Activated CD4-positive, CD25-positive, alpha-beta regulatory T cell treated with anti-CD3 and anti-CD28 coated beads, Interleukin-2, amount 50 U/mL, for 16 hours (primary cell): ENCODE measurements around the gene FOXO3.

Experiments
- DNase-seq: peaks from one replicate; pipeline ENCODE4 v3.0.0-alpha.2; 2020; ENCODE audit warnings: low read depth, low spot score

FOXO3 gene

GRCh38 chr6:108711071-108711470 lies 150.4 kb downstream of the FOXO3 start:
- no peak for DNase-seq

GRCh38 chr6:108711826-108712225 lies 151.1 kb downstream of the FOXO3 start:
- DNase-seq: no peak

- no peak for DNase-seq
Observed at GRCh38 chr6:108712946-108713345, 152.2 kb downstream of the FOXO3 start.

- DNase-seq: no peak
Observed at GRCh38 chr6:108714101-108714765, 153.5 kb downstream of the FOXO3 start.

- no peak for DNase-seq
Observed at GRCh38 chr6:108714766-108715414, 154.2 kb downstream of the FOXO3 start.

- DNase-seq: no peak
Observed at GRCh38 chr6:108715832-108716231, 155.1 kb downstream of the FOXO3 start.

GRCh38 chr6:108716801-108717791 lies 156.4 kb downstream of the FOXO3 start:
- no peak for DNase-seq

GRCh38 chr6:108719477-108719876 lies 158.8 kb downstream of the FOXO3 start:
- DNase-seq: no peak

GRCh38 chr6:108720827-108721226 lies 160.1 kb downstream of the FOXO3 start:
- DNase-seq: no peak

- DNase-seq: no peak
Observed at GRCh38 chr6:108721286-108721685, 160.6 kb downstream of the FOXO3 start.

- DNase-seq: no peak
Observed at GRCh38 chr6:108723594-108723993, 162.9 kb downstream of the FOXO3 start.

GRCh38 chr6:108726726-108727339 lies 166.1 kb downstream of the FOXO3 start:
- no peak for DNase-seq

GRCh38 chr6:108727966-108728730 lies 167.4 kb downstream of the FOXO3 start:
- no peak for DNase-seq

- no peak for DNase-seq
Observed at GRCh38 chr6:108728826-108729225, 168.1 kb downstream of the FOXO3 start.

GRCh38 chr6:108730635-108731515 lies 170.2 kb downstream of the FOXO3 start:
- no peak for DNase-seq

GRCh38 chr6:108732091-108732870 lies 171.6 kb downstream of the FOXO3 start:
- no peak for DNase-seq

GRCh38 chr6:108733051-108733450 lies 172.3 kb downstream of the FOXO3 start:
- DNase-seq: no peak

- no peak for DNase-seq
Observed at GRCh38 chr6:108733706-108734265, 173.1 kb downstream of the FOXO3 start.
